Parathyroid adenoma (tissue), 2 donors: ENCODE data around the gene DGLUCY.

Source experiments
- H2AFZ ChIP-seq: fragments of 300-600 bp; sonication (generic); one replicate; pipeline ENCODE4 v1.7.0; 2017; ENCODE audit warnings: antibody characterized with exemption, mild to moderate bottlenecking
- H3K27ac ChIP-seq: fragments of 300-600 bp; sonication (generic); one replicate; pipeline ENCODE4 v1.7.0; 2017
- H3K27me3 ChIP-seq: fragments of 300-600 bp; sonication (generic); one replicate; pipeline ENCODE4 v1.7.0; 2017; ENCODE audit warnings: low read length; ENCODE audit not compliant: control insufficient read depth, insufficient read depth
- H3K36me3 ChIP-seq: fragments of 300-600 bp; sonication (generic); one replicate; pipeline ENCODE4 v1.7.0; 2017; ENCODE audit warnings: low read length; ENCODE audit not compliant: control insufficient read depth, insufficient read depth
- H3K4me1 ChIP-seq: fragments of 300-600 bp; sonication (generic); one replicate; pipeline ENCODE4 v1.7.0; 2017; ENCODE audit warnings: control low read depth
- H3K4me2 ChIP-seq: fragments of 300-600 bp; sonication (generic); one replicate; pipeline ENCODE4 v1.7.0; 2017; ENCODE audit warnings: low read length
- H3K4me3 ChIP-seq: fragments of 300-600 bp; sonication (generic); one replicate; pipeline ENCODE4 v1.7.0; 2017; ENCODE audit warnings: low read depth, low read length
- H3K79me2 ChIP-seq: fragments of 300-600 bp; sonication (generic); one replicate; pipeline ENCODE4 v1.7.0; 2017; ENCODE audit warnings: control low read depth
- H3K9ac ChIP-seq: fragments of 300-600 bp; sonication (generic); one replicate; pipeline ENCODE4 v1.7.0; 2017; ENCODE audit warnings: mild to moderate bottlenecking
- H3K9me3 ChIP-seq: fragments of 300-600 bp; sonication (generic); one replicate; pipeline ENCODE4 v1.7.0; 2017; ENCODE audit warnings: low read length; ENCODE audit not compliant: control insufficient read depth
- TF ChIP-seq, protein P1 (sequence below): fragments of 300-600 bp; sonication (generic); IDR thresholded peaks from one replicate; pipeline ENCODE4 v1.7.0; 2017; ENCODE audit warnings: antibody characterized with exemption, mild to moderate bottlenecking
- donor health status: primary hyperparathyroidism.

Gene DGLUCY

DNA sequence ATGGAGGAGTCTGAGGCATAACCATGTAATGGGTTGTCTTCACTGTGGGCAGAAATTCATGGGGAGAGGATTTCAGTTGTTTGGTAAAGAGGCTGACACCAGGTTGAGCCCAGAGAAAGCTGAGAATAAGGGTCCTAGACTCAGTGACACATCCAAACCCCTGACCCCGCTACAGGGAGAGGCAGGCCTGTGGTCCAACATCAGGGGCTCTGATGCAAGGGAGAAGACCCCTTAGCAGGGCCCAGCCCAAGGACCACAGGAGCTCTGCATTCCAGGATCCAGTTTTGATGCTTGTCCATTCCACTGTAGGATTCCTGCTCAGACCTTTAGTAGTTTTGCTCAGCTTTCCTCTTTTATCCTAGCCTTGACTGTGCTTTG, 115.1 kb downstream of the DGLUCY start:
- Histone ChIP-seq H3K4me1 (no peaks in the 10 kb centered on the region), H3K4me2 (no peak overlapping the region), H3K36me3 (no peaks in the 10 kb centered on the region), H2AFZ (no peak overlapping the region), H3K9ac (no peak overlapping the region), H3K9me3 (no peaks in the 10 kb centered on the region), H3K27me3 (no peaks in the 10 kb centered on the region), H3K4me3 (no peak overlapping the region), H3K27ac (no peak overlapping the region), H3K79me2 (no peaks in the 10 kb centered on the region)
- TF ChIP-seq, protein P1, sequence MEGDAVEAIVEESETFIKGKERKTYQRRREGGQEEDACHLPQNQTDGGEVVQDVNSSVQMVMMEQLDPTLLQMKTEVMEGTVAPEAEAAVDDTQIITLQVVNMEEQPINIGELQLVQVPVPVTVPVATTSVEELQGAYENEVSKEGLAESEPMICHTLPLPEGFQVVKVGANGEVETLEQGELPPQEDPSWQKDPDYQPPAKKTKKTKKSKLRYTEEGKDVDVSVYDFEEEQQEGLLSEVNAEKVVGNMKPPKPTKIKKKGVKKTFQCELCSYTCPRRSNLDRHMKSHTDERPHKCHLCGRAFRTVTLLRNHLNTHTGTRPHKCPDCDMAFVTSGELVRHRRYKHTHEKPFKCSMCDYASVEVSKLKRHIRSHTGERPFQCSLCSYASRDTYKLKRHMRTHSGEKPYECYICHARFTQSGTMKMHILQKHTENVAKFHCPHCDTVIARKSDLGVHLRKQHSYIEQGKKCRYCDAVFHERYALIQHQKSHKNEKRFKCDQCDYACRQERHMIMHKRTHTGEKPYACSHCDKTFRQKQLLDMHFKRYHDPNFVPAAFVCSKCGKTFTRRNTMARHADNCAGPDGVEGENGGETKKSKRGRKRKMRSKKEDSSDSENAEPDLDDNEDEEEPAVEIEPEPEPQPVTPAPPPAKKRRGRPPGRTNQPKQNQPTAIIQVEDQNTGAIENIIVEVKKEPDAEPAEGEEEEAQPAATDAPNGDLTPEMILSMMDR = no peak

DNA sequence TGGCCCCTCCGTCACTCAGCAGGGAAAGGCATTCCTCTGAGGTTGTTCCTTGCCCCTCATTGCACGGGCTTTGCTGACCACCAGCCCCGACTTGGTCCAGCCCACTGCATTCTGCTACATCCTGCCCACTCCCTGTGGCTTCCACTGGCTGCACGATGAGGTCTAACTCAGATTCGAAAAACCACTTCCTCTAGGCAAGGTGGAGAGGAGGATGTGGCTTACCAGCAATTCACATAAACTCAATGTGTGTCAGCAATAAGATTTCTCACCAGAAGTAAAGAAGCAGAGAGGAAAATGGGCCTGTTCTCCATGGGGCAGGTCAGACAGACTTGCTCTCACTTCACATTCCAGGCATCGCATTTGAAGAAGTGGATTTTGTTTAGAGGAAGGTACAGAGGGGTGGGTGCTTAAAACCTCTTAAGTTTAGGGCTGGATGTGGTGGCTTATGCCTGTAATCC, 115.9 kb downstream of the DGLUCY start:
- H3K27ac ChIP-seq = no peak overlapping the region
- H3K79me2 ChIP-seq = no peaks in the 10 kb centered on the region
- H2AFZ ChIP-seq = no peak overlapping the region
- no peak overlapping the region for H3K9ac ChIP-seq
- H3K4me1 ChIP-seq = no peaks in the 10 kb centered on the region
- H3K4me2 ChIP-seq = no peak overlapping the region
- no peak overlapping the region for H3K4me3 ChIP-seq
- H3K27me3 ChIP-seq = no peaks in the 10 kb centered on the region
- TF ChIP-seq, protein P1 = no peak
- no peaks in the 10 kb centered on the region for H3K9me3 ChIP-seq
- no peaks in the 10 kb centered on the region for H3K36me3 ChIP-seq

DNA sequence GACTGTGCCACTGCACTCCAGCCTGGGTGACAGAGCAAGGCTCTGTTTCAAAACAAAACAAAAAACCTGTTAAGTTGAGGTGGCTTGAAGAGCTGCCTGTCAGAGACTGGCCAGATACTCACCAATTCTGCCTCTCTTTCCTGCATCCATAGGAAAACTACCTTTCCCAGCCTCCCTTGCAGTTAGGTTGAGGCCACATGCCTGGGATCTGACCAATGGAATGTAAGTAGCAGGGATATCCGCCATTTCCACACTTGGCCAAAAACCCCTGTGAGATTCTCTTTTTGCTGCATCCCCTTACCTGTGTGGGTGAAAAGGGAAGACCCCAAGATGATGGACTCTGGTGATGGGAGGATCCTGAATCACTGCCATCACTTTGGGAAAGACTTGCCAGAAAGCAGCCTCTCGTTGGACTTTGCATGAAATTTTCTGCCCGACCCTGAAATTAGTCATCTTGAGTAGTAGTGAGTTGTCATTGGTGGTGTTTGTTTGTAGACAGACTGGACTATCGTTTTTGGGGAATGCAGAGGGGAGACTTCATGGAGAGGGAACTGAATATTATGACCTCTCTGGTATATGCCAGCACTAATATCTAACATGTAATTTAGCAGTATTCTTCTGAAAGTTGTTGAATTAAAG, 116.6 kb downstream of the DGLUCY start:
- H2AFZ ChIP-seq = no peak overlapping the region
- H3K4me1 ChIP-seq = no peaks in the 10 kb centered on the region
- H3K36me3 ChIP-seq = no peaks in the 10 kb centered on the region
- no peak overlapping the region for H3K4me2 ChIP-seq
- no peaks in the 10 kb centered on the region for H3K79me2 ChIP-seq
- H3K9ac ChIP-seq = no peak overlapping the region
- H3K27me3 ChIP-seq = no peaks in the 10 kb centered on the region
- H3K27ac ChIP-seq = no peak overlapping the region
- H3K4me3 ChIP-seq = no peak overlapping the region
- H3K9me3 ChIP-seq = no peaks in the 10 kb centered on the region
- TF ChIP-seq, protein P1 = no peak

DNA sequence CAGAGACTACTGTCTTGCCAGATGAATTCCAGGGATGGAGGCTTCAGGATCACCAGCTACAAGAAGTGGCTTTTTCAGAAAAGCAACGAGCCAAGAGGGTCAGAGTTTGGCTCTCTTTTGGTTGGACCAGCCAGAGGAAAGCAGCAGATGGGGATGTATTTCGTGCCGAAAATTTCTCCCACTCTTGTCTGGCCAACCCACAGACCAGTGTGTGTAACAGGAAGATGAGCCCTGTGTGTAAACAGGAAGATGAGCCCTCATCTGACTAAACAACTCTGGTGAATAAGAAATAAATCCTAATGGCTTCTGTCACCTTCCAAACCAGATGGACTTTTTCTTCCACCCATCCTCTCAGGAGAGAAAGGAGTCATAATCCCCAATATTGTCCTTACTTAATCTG, 117.6 kb downstream of the DGLUCY start:
- TF ChIP-seq, protein P1 = no peak
- Histone ChIP-seq H3K79me2 (no peaks in the 10 kb centered on the region), H3K9ac (no peak overlapping the region), H3K4me2 (no peak overlapping the region), H3K27me3 (no peaks in the 10 kb centered on the region), H2AFZ (no peak overlapping the region), H3K4me3 (no peak overlapping the region), H3K9me3 (no peaks in the 10 kb centered on the region), H3K27ac (no peak overlapping the region), H3K36me3 (no peaks in the 10 kb centered on the region), H3K4me1 (no peaks in the 10 kb centered on the region)

DNA sequence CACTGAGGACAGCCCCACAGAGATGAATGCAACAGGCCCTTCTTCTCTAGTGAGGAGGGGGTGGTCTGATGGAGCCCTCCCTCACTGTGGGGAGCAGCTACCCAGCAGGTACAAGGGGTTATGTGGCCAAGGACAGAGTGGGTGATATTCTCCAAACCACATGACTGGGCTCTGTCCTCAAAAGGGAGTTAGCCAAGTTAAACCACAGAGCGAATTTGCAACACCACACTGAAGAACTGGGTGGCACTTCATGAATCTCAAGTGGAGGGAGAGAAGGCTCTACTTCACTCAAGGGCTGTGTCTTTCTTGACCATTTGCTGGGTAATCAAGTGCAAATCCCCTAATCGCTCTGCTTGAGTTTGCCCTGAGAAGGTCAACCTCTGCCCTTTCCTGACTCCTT, 118.2 kb downstream of the DGLUCY start:
- TF ChIP-seq, protein P1 = no peak
- no peaks in the 10 kb centered on the region for H3K36me3 ChIP-seq
- H3K4me1 ChIP-seq = no peaks in the 10 kb centered on the region
- no peak overlapping the region for H3K9ac ChIP-seq
- H3K27me3 ChIP-seq = no peaks in the 10 kb centered on the region
- no peak overlapping the region for H3K27ac ChIP-seq
- no peaks in the 10 kb centered on the region for H3K9me3 ChIP-seq
- H3K79me2 ChIP-seq = no peaks in the 10 kb centered on the region
- no peak overlapping the region for H3K4me2 ChIP-seq
- no peak overlapping the region for H2AFZ ChIP-seq
- H3K4me3 ChIP-seq = no peak overlapping the region
